HG03442 (cell line): ENCODE data around the gene FBXO48.

Source experiments
- ATAC-seq: cut with Tn5 transposase; IDR thresholded peaks from one replicate; pipeline ENCODE4 v1.9.1; 2021; ENCODE audit warnings: mild to moderate bottlenecking, moderate library complexity; ENCODE audit not compliant: unreplicated experiment

FBXO48 gene

GRCh38 chr2:68438455-68439303, 28.4 kb downstream of the FBXO48 start:
- no peak for ATAC-seq

- no peak for ATAC-seq
Measured at GRCh38 chr2:68436270-68436669, 30.8 kb downstream of the FBXO48 start.

GRCh38 chr2:68435615-68436014, 31.5 kb downstream of the FBXO48 start:
- no peak for ATAC-seq

- no peak for ATAC-seq
Measured at GRCh38 chr2:68434981-68435380, 32.1 kb downstream of the FBXO48 start.

- ATAC-seq = no peak
Measured at GRCh38 chr2:68432696-68433658, 34.1 kb downstream of the FBXO48 start.

GRCh38 chr2:68431316-68431972, 35.6 kb downstream of the FBXO48 start:
- ATAC-seq = no peak

- ATAC-seq = no peak
Measured at GRCh38 chr2:68429311-68429826, 37.7 kb downstream of the FBXO48 start.

- no peak for ATAC-seq
Measured at GRCh38 chr2:68428746-68429145, 38.3 kb downstream of the FBXO48 start.

GRCh38 chr2:68428126-68428525, 39.0 kb downstream of the FBXO48 start:
- no peak for ATAC-seq

- peak; percentile 28 for ATAC-seq
Measured at GRCh38 chr2:68426848-68427579, 40.1 kb downstream of the FBXO48 start.

- ATAC-seq = no peak
Measured at GRCh38 chr2:68426446-68426845, 40.6 kb downstream of the FBXO48 start.

GRCh38 chr2:68425503-68425902, 41.6 kb downstream of the FBXO48 start:
- ATAC-seq = no peak

GRCh38 chr2:68423966-68424650, 43.0 kb downstream of the FBXO48 start:
- ATAC-seq = peak; percentile 82

- ATAC-seq = no peak
Measured at GRCh38 chr2:68420254-68420910, 46.7 kb downstream of the FBXO48 start.

- no peak for ATAC-seq
Measured at GRCh38 chr2:68418855-68419254, 48.2 kb downstream of the FBXO48 start.

- ATAC-seq = no peak
Measured at GRCh38 chr2:68418419-68418818, 48.7 kb downstream of the FBXO48 start.

GRCh38 chr2:68417926-68418325, 49.2 kb downstream of the FBXO48 start:
- ATAC-seq = no peak

GRCh38 chr2:68416081-68416675, 50.9 kb downstream of the FBXO48 start:
- no peak for ATAC-seq

GRCh38 chr2:68415521-68415920, 51.6 kb downstream of the FBXO48 start:
- no peak for ATAC-seq
